Measurements from ENCODE around the gene MORN5. TPM values are rescaled to one million over a fixed set of nuclear protein-coding genes. Genes with fewer than 3 reads are reported as not detected.
A peak's percentile ranks its signal among the peaks of the same experiment; 100 is the strongest.

Gene MORN5
- total RNA-seq, 2 donors from 2014 or later: not detected

DNA sequence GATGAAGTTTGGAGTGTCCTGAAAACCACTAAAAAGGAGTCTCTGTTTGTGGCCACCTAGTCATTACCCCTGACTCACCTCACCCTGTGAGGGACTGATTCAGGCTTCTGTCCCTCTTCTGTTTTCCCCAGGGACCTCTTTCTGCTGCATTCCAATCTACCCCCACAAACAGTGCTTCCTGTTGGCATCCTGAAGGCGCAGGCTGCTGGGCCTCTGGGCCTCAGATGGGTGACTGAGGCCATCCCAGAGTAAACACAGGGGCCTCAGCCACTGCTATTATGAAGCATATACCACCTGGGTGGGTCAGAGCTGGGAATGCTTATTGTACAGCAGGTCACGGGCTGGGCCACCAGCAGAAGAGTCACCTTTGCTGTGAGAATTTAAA, 20.0 kb downstream of the MORN5 start:
- H3K27me3 Mint-ChIP-seq: peaks cover 2 to 36% of the 10 kb centered on the region in 2 donors
- no peaks in the 10 kb centered on the region for H3K4me1 Mint-ChIP-seq (ENCODE audit: low read depth in 2 of 2)
- no peak for DNase-seq (ENCODE audit: low spot score)
- H3K36me3 Mint-ChIP-seq: no peaks in the 10 kb centered on the region
- no peak overlapping the region for H3K4me3 Mint-ChIP-seq
- H3K9me3 Mint-ChIP-seq: no peaks in the 10 kb centered on the region
- no peak overlapping the region for H3K27ac Mint-ChIP-seq
- no peak for ATAC-seq

DNA sequence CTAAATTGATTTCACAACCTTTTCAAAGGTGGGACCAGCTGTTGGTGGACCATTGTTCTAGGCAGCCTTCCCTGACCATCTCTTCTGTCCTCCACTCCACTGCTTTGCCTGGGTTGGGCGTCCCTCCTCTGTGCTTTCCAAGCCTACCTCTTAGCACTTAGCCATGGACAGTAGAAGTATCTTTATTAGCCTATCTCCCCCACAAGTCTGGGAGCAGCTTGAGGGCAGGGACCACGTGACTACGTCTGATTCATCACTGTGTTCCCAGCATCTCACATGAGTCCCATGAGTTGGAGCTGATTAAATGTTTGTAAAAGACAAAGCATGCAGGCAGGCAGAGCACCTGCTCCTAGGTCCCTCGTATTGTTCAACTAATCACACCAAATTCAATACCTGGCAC, 20.9 kb downstream of the MORN5 start:
- H3K36me3 Mint-ChIP-seq: no peaks in the 10 kb centered on the region
- H3K4me3 Mint-ChIP-seq: no peak overlapping the region
- ATAC-seq (no peak), DNase-seq (ENCODE audit: low spot score) (no peak)
- H3K27ac Mint-ChIP-seq: no peak overlapping the region
- no peaks in the 10 kb centered on the region for H3K9me3 Mint-ChIP-seq
- peaks cover 2 to 30% of the 10 kb centered on the region in 2 donors for H3K27me3 Mint-ChIP-seq
- H3K4me1 Mint-ChIP-seq (ENCODE audit: low read depth in 2 of 2): no peaks in the 10 kb centered on the region

DNA sequence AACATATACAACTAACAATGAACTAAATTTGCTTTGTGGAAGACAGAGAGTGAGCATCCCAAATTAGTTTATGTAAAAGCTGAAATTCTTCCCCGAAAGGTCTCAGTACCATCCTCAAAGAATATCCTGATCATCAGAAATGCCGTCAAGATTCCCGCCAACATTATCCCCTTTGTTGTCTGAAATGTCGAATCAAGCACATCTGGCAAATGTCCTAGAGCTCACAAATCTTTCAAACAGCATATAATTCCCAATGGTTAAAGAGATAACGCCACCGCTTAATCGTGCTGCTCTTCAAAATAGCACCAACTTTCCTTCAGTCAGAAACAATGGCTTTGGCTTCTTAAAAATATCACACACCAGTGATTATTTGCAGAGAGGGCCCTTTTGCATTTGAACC, 23.8 kb downstream of the MORN5 start:
- no peak for DNase-seq (ENCODE audit: low spot score)
- ATAC-seq: no peak
- Mint-ChIP-seq H3K27ac (no peak overlapping the region), H3K27me3 (peaks cover 2 to 22% of the 10 kb centered on the region in 2 donors), H3K36me3 (no peaks in the 10 kb centered on the region), H3K4me1 (ENCODE audit: low read depth in 2 of 2) (no peaks in the 10 kb centered on the region), H3K9me3 (no peaks in the 10 kb centered on the region), H3K4me3 (no peak overlapping the region)

DNA sequence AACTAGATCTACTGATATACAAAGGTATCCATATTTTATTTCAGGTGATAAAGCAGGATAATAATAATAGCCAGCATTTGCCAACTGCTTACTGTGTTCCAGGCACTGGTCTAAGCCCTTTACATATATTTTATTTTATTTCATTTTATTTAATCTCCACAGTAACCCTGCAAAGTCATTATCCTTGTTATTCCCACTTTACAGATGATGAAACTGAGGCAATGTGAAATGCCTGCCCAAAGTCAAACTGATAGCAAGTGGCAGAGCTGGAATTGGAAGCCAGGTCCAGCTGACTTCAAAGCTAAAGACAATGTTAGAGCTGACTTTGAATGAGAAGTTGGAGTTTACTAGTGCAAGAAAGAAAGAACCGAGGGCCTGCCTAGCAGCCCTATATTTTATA, 24.8 kb downstream of the MORN5 start:
- Mint-ChIP-seq H3K27ac (no peak overlapping the region), H3K27me3 (peaks cover 2 to 15% of the 10 kb centered on the region in 2 donors), H3K4me3 (no peak overlapping the region), H3K4me1 (ENCODE audit: low read depth in 2 of 2) (no peaks in the 10 kb centered on the region), H3K9me3 (no peaks in the 10 kb centered on the region), H3K36me3 (no peaks in the 10 kb centered on the region)
- ATAC-seq (no peak), DNase-seq (ENCODE audit: low spot score) (no peak)

DNA sequence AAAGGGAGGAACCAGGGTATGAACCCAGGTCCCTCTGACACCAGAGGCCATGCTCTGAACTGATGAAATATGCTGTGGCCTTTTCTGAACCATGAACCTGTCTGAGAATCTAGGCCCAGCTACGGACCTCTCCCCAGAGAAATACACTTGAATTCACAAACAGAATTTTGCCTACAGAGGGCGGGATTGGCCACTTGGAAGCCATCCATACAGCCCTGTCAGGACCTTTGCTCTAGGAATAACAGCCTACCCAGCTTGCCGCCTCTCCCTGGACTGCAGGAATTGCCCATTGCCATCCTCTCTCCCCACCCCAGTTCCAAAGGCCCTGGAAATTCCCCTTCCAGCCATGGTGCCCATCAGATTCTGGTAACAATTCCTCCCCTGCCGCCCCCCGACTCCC, 26.6 kb downstream of the MORN5 start:
- DNase-seq (ENCODE audit: low spot score): no peak
- peaks cover 2 to 15% of the 10 kb centered on the region in 2 donors for H3K27me3 Mint-ChIP-seq
- H3K36me3 Mint-ChIP-seq: no peaks in the 10 kb centered on the region
- H3K4me1 Mint-ChIP-seq (ENCODE audit: low read depth in 2 of 2): peaks cover 0 to under 1% of the 10 kb centered on the region in 2 donors
- no peak overlapping the region for H3K27ac Mint-ChIP-seq
- ATAC-seq: no peak
- H3K4me3 Mint-ChIP-seq: no peak overlapping the region
- no peaks in the 10 kb centered on the region for H3K9me3 Mint-ChIP-seq

DNA sequence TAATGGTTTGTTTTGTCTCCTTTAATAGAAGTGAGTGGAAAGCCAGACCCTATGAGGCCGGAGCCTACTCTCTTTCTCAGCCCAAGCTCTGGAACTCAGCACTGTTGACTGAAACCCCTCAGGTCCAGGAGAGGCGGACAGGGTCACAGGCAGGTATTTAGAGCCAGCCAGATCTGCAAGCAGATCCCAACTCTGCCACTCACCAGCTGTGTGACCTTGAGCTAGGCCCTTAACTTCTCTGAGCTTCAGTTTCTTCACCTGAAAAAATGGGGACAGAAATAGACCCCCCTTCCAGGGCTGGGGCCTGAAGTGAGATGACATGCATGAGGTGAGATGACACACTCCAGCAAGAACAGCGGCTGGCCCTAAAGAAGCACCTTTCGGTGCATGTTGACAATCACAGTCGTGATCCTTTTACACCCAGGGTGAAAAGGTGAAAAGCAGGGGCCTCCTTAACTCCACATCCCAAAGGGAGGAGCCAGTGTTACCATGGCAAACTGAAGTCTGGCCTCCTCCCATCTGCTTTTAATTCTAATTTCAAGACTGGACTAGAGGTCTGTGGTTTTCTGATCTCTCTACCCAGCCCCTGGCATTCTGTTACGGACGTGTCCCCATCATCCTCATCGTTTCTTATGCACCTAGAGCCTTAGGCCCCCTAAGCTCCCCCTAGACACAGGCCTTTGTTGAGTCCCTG, 27.2 kb downstream of the MORN5 start:
- DNase-seq (ENCODE audit: low spot score): no peak

DNA sequence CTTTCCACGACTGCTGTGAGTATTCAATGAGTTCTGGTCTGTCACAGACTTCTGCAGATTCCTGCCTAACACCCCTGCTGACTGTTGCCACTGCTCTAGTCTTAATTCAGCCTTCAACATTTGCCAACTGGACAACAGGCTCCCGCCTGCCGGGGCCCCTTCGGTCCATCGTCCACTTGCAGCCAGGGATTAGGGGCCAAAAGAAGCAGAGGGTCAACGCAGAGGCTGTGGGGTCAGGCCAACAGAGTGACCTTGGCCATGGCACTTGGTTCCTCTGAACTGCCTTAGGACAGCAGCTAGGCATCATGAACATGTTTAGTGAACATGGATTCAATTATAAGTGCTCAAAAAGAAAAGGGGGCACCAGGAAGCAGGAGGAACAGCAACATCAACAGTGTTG, 28.7 kb downstream of the MORN5 start:
- Mint-ChIP-seq H3K4me1 (ENCODE audit: low read depth in 2 of 2) (peaks cover 0 to 4% of the 10 kb centered on the region in 2 donors), H3K27me3 (peaks cover 0 to 3% of the 10 kb centered on the region in 2 donors), H3K4me3 (no peak overlapping the region), H3K36me3 (no peaks in the 10 kb centered on the region), H3K9me3 (no peaks in the 10 kb centered on the region), H3K27ac (no peak overlapping the region)
- ATAC-seq (no peak), DNase-seq (ENCODE audit: low spot score) (no peak)

More for the DNA sequence above, 27.2 kb downstream of the MORN5 start:
- Mint-ChIP-seq H3K4me3 (no peak overlapping the region), H3K4me1 (ENCODE audit: low read depth in 2 of 2) (peaks cover 0 to 4% of the 10 kb centered on the region in 2 donors), H3K27ac (no peak overlapping the region), H3K36me3 (no peaks in the 10 kb centered on the region), H3K27me3 (peaks cover 2 to 11% of the 10 kb centered on the region in 2 donors), H3K9me3 (no peaks in the 10 kb centered on the region)
- ATAC-seq: no peak

DNA sequence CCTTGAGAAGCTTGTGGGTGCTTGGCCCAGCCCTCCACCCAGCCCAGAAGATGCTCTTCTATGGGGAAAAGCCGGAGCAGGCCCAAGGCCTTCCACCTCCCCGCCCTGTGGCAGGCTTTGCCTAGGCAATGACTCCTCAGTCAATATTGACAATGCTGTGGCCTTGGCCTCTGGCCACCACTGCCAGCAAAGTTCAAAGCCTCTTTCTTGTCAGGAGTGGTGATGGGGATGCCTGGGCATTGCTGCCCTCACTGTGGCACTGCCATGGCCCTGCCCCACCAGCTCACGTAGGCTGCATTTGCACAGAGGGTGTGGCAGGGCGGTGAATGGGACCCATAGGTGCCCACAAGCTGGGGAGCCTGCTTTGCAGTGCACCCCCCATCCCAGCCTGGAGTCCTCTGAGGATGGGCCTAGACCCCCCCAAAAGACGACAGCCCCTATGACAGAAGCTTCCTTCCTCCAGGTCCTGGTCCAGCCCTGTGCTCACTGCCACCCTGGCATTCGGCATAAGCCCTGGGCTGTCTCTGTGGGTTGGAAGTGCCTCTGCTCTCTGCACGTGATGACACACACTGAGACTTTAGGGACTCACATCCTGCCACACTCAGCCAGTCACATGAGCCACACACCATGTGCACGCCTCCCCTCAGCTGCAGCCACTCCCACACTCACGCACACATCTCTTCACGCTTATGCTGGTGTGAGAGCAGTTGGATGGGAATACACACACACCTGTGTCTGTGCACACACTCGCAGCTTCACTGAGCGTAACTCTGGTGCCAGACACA, 31.1 kb downstream of the MORN5 start:
- H3K9me3 Mint-ChIP-seq: no peaks in the 10 kb centered on the region
- H3K27ac Mint-ChIP-seq: no peak overlapping the region
- peaks cover 0 to 7% of the 10 kb centered on the region in 2 donors for H3K27me3 Mint-ChIP-seq
- DNase-seq (ENCODE audit: low spot score): no peak
- ATAC-seq: peak; percentile 4 to 25
- H3K4me1 Mint-ChIP-seq (ENCODE audit: low read depth in 2 of 2): peaks cover 0 to 4% of the 10 kb centered on the region in 2 donors
- no peaks in the 10 kb centered on the region for H3K36me3 Mint-ChIP-seq
- no peak overlapping the region for H3K4me3 Mint-ChIP-seq

DNA sequence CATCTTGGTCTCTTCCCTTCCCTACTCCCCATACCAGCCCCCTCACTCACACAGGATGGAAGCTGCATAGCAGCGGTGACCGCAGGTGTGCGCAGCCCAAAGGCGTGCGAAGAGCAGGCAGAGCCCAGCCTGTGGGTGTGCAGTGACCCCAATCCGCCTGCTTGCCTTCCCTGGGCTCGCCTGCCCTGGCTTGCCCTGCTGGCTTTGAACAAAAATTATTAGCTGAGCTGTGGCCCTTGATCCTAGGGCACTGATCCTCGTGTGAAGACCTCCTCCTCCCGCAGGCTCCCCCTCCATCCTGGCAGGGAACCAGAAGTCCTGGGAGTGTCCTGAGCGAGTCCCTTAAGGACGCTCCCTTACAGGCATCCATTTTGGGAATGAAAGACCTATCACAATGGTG, 31.9 kb downstream of the MORN5 start:
- Mint-ChIP-seq H3K9me3 (no peaks in the 10 kb centered on the region), H3K4me3 (no peak overlapping the region), H3K27me3 (peaks cover 0 to 7% of the 10 kb centered on the region in 2 donors), H3K36me3 (no peaks in the 10 kb centered on the region), H3K27ac (no peak overlapping the region), H3K4me1 (ENCODE audit: low read depth in 2 of 2) (peaks cover 0 to 4% of the 10 kb centered on the region in 2 donors)
- ATAC-seq (no peak), DNase-seq (ENCODE audit: low spot score) (no peak)

DNA sequence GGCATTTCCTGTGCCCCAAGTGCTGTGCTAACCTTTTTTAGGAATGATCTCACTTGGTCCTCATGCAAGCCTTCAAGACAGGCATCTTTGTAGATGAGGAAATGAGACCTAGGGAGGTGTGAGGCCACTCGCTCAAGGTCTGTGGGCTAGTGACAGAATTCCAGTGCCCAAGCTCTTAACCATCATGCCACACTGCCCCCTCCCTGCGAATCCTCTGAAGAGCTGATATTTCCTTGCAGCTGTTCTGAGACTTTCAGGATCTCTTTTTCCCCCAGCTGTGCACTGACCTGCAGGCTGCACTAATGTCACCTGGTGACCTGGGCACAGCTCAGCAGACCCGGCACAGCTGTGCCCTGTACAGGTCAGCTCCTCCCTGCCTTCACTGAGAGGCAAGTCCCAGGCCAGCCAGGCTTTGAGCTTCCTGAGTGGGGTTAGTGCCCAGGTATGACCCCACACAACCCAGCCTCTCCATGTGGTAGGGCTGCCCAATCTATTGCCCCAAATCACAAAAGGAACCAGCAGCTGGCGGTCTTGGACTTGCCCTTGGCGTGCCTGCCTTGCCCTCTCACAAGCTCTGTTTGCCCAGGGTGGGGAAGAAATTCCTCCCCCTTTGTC, 32.7 kb downstream of the MORN5 start:
- no peaks in the 10 kb centered on the region for H3K9me3 Mint-ChIP-seq
- no peak overlapping the region for H3K4me3 Mint-ChIP-seq
- peak in 1 of 2 donors; percentile 40 for ATAC-seq

DNA sequence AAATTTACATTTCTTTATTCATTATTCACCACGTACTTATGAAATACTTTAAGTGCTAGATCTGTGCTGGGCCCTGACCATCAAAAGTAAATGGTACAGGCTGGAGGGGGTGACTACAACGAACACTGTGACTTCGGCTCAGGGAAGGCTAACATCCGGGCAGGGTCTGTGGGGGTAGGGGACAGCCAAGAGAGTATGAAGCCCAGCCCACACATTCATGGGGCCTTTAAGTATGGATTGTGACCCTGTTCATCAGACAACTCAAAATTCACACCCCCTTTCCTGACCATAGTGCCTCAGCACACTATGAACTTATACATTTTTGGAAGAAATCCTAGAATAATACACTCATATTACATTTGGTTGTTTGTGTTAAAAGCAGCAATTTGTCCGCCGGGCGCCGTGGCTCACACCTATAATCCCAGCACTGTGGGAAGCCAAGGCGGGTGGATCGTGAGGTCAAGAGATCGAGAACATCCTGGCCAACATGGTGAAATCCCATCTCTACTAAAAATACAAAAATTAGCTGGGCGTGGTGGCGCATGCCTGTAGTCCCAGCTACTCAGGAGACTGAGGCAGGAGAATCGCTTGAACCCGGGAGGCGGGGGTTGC, 33.3 kb downstream of the MORN5 start:
- H3K27me3 Mint-ChIP-seq: peaks cover 0 to 15% of the 10 kb centered on the region in 2 donors
- H3K27ac Mint-ChIP-seq: no peak overlapping the region
- peaks cover 0 to 4% of the 10 kb centered on the region in 2 donors for H3K4me1 Mint-ChIP-seq (ENCODE audit: low read depth in 2 of 2)
- ATAC-seq: no peak
- DNase-seq (ENCODE audit: low spot score): no peak
- no peaks in the 10 kb centered on the region for H3K9me3 Mint-ChIP-seq
- no peak overlapping the region for H3K4me3 Mint-ChIP-seq
- no peaks in the 10 kb centered on the region for H3K36me3 Mint-ChIP-seq

More for the DNA sequence above, 32.7 kb downstream of the MORN5 start:
- peaks cover 0 to 14% of the 10 kb centered on the region in 2 donors for H3K27me3 Mint-ChIP-seq
- H3K27ac Mint-ChIP-seq: no peak overlapping the region
- DNase-seq (ENCODE audit: low spot score): no peak
- H3K4me1 Mint-ChIP-seq (ENCODE audit: low read depth in 2 of 2): peaks cover 0 to 4% of the 10 kb centered on the region in 2 donors
- H3K36me3 Mint-ChIP-seq: no peaks in the 10 kb centered on the region

DNA sequence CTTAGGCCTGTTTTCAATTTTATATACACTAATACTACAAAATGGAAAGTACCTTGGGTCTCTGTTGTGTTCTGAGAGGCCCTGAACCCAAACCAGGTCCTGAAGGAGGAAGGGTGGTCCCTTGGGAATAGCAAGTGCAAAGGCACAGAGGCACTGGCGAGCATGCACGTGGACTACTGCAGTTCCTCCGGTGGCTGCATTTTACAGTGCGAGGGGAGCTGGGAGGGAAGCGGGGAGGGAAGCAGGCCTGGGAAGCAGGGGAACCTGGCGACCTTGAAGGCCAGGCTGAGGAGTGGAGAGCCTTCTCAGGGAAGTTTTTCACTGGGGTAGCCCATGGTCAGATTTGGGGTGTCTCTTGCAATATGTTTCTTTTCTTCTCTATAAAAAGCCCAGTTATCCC, 33.9 kb downstream of the MORN5 start:
- Mint-ChIP-seq H3K36me3 (no peaks in the 10 kb centered on the region), H3K4me1 (ENCODE audit: low read depth in 2 of 2) (peaks cover 0 to 4% of the 10 kb centered on the region in 2 donors), H3K27me3 (peaks cover 0 to 15% of the 10 kb centered on the region in 2 donors), H3K9me3 (no peaks in the 10 kb centered on the region), H3K27ac (no peak overlapping the region), H3K4me3 (no peak overlapping the region)
- ATAC-seq: no peak
- DNase-seq (ENCODE audit: low spot score): no peak

DNA sequence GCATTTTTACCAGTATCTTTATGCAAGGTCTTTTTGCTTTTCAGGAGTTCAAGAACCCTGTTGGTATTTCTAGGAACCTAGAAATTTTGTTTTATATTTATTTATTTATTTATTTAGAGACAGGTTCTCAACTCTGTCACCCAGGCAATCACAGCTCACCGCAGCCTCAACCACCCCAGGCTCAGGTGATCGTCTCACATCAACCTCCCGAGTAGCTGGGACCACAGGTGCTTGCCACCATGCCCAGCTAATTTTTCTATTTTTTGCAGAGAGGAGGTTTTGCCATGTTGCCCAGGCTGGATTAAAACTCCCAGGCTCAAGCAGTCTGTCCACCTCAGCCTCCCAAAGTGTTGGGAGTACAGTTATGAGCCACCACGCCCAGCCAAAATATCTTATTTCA, 36.2 kb downstream of the MORN5 start:
- Mint-ChIP-seq H3K4me3 (no peak overlapping the region), H3K9me3 (no peaks in the 10 kb centered on the region), H3K27me3 (peaks cover 0 to 15% of the 10 kb centered on the region in 2 donors), H3K27ac (no peak overlapping the region), H3K36me3 (no peaks in the 10 kb centered on the region), H3K4me1 (ENCODE audit: low read depth in 2 of 2) (peaks cover 0 to 4% of the 10 kb centered on the region in 2 donors)
- DNase-seq (ENCODE audit: low spot score) (no peak), ATAC-seq (no peak)
